Osteocyte (in vitro differentiated cells): ENCODE results near the gene EEPD1. TPM values are rescaled to one million over a fixed set of nuclear protein-coding genes. Genes with fewer than 3 reads are reported as not detected.

Experiments used
- DNase-seq: peaks from one replicate; pipeline ENCODE4 v3.0.0; 2021; ENCODE audit warnings: mixed read lengths; ENCODE audit not compliant: unreplicated experiment; ENCODE audit errors: extremely low spot score
- H3K27ac Mint-ChIP-seq: one replicate; pipeline ENCODE4 v1.8.0; 2021; ENCODE audit warnings: mild to moderate bottlenecking, mixed read lengths; ENCODE audit not compliant: unreplicated experiment
- H3K27me3 Mint-ChIP-seq: one replicate; pipeline ENCODE4 v1.8.0; 2021; ENCODE audit warnings: mixed read lengths; ENCODE audit not compliant: unreplicated experiment
- H3K36me3 Mint-ChIP-seq: one replicate; pipeline ENCODE4 v1.8.0; 2021; ENCODE audit warnings: mixed read lengths; ENCODE audit not compliant: unreplicated experiment
- H3K4me1 Mint-ChIP-seq: one replicate; pipeline ENCODE4 v1.8.0; 2021; ENCODE audit warnings: mixed read lengths; ENCODE audit not compliant: unreplicated experiment
- H3K4me3 Mint-ChIP-seq: one replicate; pipeline ENCODE4 v1.8.0; 2021; ENCODE audit warnings: mild to moderate bottlenecking, moderate library complexity, mixed read lengths; ENCODE audit not compliant: unreplicated experiment
- H3K9me3 Mint-ChIP-seq: one replicate; pipeline ENCODE4 v1.8.0; 2021; ENCODE audit warnings: mixed read lengths; ENCODE audit not compliant: unreplicated experiment
- CTCF ChIP-seq: fragments of 200-600 bp; sonication (generic); IDR thresholded peaks from 2 replicates; pipeline ENCODE4 v1.5.0; 2021; ENCODE audit warnings: antibody characterized with exemption, mild to moderate bottlenecking, moderate library complexity
- total RNA-seq: library from RNA; stranded (reverse); gene quantifications from 2 replicates; pipeline ENCODE4 v1.2.1, GENCODE V29; 2021

EEPD1 gene
- total RNA-seq, 1 donor from 2014 or later: 1.3 TPM

GRCh38 chr7:36336390-36336789 is 183.3 kb downstream of the EEPD1 start:
- Mint-ChIP-seq H3K27me3 (no peaks in the 10 kb centered on the region), H3K4me3 (no peak overlapping the region)

GRCh38 chr7:36338256-36338655 is 185.2 kb downstream of the EEPD1 start:
- no peak for DNase-seq
- Mint-ChIP-seq H3K27me3 (no peaks in the 10 kb centered on the region), H3K4me1 (peaks cover 5% of the 10 kb centered on the region), H3K4me3 (no peak overlapping the region), H3K36me3 (peaks cover 15% of the 10 kb centered on the region), H3K27ac (no peak overlapping the region), H3K9me3 (no peaks in the 10 kb centered on the region)
- no peak for TF ChIP-seq CTCF

More at GRCh38 chr7:36336390-36336789, 183.3 kb downstream of the EEPD1 start:
- no peak for DNase-seq
- Mint-ChIP-seq H3K4me1 (peaks cover 2% of the 10 kb centered on the region), H3K9me3 (no peaks in the 10 kb centered on the region), H3K36me3 (peaks cover 25% of the 10 kb centered on the region), H3K27ac (no peak overlapping the region)
- no peak for TF ChIP-seq CTCF

- no peaks in the 10 kb centered on the region for H3K27me3 Mint-ChIP-seq
- peaks cover 33% of the 10 kb centered on the region for H3K4me1 Mint-ChIP-seq
- no peak for TF ChIP-seq CTCF
- H3K9me3 Mint-ChIP-seq: no peaks in the 10 kb centered on the region
- no peak overlapping the region for H3K4me3 Mint-ChIP-seq
- H3K27ac Mint-ChIP-seq: no peak overlapping the region
- DNase-seq: no peak
- H3K36me3 Mint-ChIP-seq: no peaks in the 10 kb centered on the region
Measured at GRCh38 chr7:36343548-36343947, 190.5 kb downstream of the EEPD1 start.

- Mint-ChIP-seq H3K4me1 (peaks cover 42% of the 10 kb centered on the region), H3K9me3 (no peaks in the 10 kb centered on the region), H3K27me3 (no peaks in the 10 kb centered on the region), H3K36me3 (no peaks in the 10 kb centered on the region), H3K27ac (no peak overlapping the region), H3K4me3 (no peak overlapping the region)
- DNase-seq: no peak
- TF ChIP-seq CTCF: no peak
Measured at GRCh38 chr7:36344622-36345021, 191.6 kb downstream of the EEPD1 start.

- Mint-ChIP-seq H3K4me3 (no peak overlapping the region), H3K36me3 (no peaks in the 10 kb centered on the region), H3K4me1 (peaks cover 52% of the 10 kb centered on the region), H3K27me3 (no peaks in the 10 kb centered on the region), H3K27ac (no peak overlapping the region), H3K9me3 (no peaks in the 10 kb centered on the region)
- no peak for TF ChIP-seq CTCF
- DNase-seq: no peak
Measured at GRCh38 chr7:36346260-36346831, 193.3 kb downstream of the EEPD1 start.
